GM23338 (cell line): ENCODE results near the gene SNRPA. TPM values are rescaled to one million over a fixed set of nuclear protein-coding genes. Genes with fewer than 3 reads are reported as not detected.

Experiments
- ATAC-seq: fragments of 200-7000 bp; cut with Tn5 transposase; 3 replicates; pipeline ENCODE4 v1.9.1; 2020
- DNase-seq: peaks from one replicate; pipeline ENCODE4 v3.0.0-alpha.2; 2015; ENCODE audit warnings: low spot score
- H2AFZ ChIP-seq: fragments of 200-600 bp; sonication (generic); 2 replicates; pipeline ENCODE4 v1.8.0; 2016; ENCODE audit warnings: antibody characterized with exemption, mild to moderate bottlenecking, moderate library complexity
- H3F3A ChIP-seq: fragments of 200-600 bp; sonication (generic); replicated peaks from 2 replicates; pipeline ENCODE4 v1.8.0; 2017; ENCODE audit warnings: antibody characterized with exemption, mixed run types, low read depth
- H3K27ac ChIP-seq: fragments of 200-600 bp; sonication (generic); 2 replicates; pipeline ENCODE4 v1.6.1; 2016; ENCODE audit warnings: low read depth
- H3K27me3 ChIP-seq: fragments of 200-600 bp; sonication (generic); 2 replicates; pipeline ENCODE4 v1.8.0; 2016; ENCODE audit warnings: mild to moderate bottlenecking, mixed run types, moderate library complexity; ENCODE audit not compliant: insufficient read depth
- H3K36me3 ChIP-seq: fragments of 200-600 bp; sonication (generic); 2 replicates; pipeline ENCODE4 v1.8.0; 2016; ENCODE audit warnings: mild to moderate bottlenecking; ENCODE audit not compliant: insufficient read depth
- H3K4me1 ChIP-seq: fragments of 200-600 bp; sonication (generic); 2 replicates; pipeline ENCODE4 v1.8.0; 2016; ENCODE audit warnings: mild to moderate bottlenecking, moderate library complexity; ENCODE audit not compliant: insufficient read depth
- H3K4me2 ChIP-seq: fragments of 200-600 bp; sonication (generic); 2 replicates; pipeline ENCODE4 v1.7.1; 2017; ENCODE audit warnings: mixed run types
- H3K4me3 ChIP-seq: fragments of 200-600 bp; sonication (generic); 2 replicates; pipeline ENCODE4 v1.6.1; 2016; ENCODE audit warnings: mixed run types
- H3K79me2 ChIP-seq: fragments of 200-600 bp; sonication (generic); replicated peaks from 2 replicates; pipeline ENCODE4 v1.8.0; 2017; ENCODE audit warnings: mild to moderate bottlenecking; ENCODE audit not compliant: insufficient read depth
- H3K9me2 ChIP-seq: fragments of 200-600 bp; sonication (generic); 2 replicates; pipeline ENCODE4 v1.8.0; 2017; ENCODE audit not compliant: insufficient read depth
- H4K20me1 ChIP-seq: fragments of 200-600 bp; sonication (generic); replicated peaks from 2 replicates; pipeline ENCODE4 v1.8.0; 2017; ENCODE audit warnings: mild to moderate bottlenecking; ENCODE audit not compliant: insufficient read depth
- H3K27ac Mint-ChIP-seq: 2 replicates; pipeline ENCODE4 v1.8.0; 2020; ENCODE audit warnings: inconsistent platforms, mild to moderate bottlenecking, moderate library complexity, mixed read lengths
- H3K27me3 Mint-ChIP-seq: 3 replicates; pipeline ENCODE4 v1.8.0; 2022; ENCODE audit warnings: low read depth, mild to moderate bottlenecking, moderate library complexity, mixed read lengths, inconsistent platforms; ENCODE audit not compliant: insufficient read depth, poor library complexity
- H3K36me3 Mint-ChIP-seq: 3 replicates; pipeline ENCODE4 v1.8.0; 2021; ENCODE audit warnings: low read depth, mild to moderate bottlenecking, inconsistent platforms, moderate library complexity, mixed read lengths
- H3K4me1 Mint-ChIP-seq: 3 replicates; pipeline ENCODE4 v1.8.0; 2020; ENCODE audit warnings: mild to moderate bottlenecking, inconsistent platforms, mixed read lengths
- H3K4me3 Mint-ChIP-seq: 3 replicates; pipeline ENCODE4 v1.8.0; 2021; ENCODE audit warnings: moderate library complexity, mild to moderate bottlenecking, inconsistent platforms, mixed read lengths
- H3K9me3 Mint-ChIP-seq: 3 replicates; pipeline ENCODE4 v1.8.0; 2020; ENCODE audit warnings: moderate library complexity, mild to moderate bottlenecking, inconsistent platforms, mixed read lengths
- CTCF ChIP-seq, 2 experiments: fragments of 200-600 bp in 1 of 2; sonication (generic) in 1 of 2; conservative IDR thresholded peaks; 2 replicates each; pipeline versions ENCODE4 v1.5.1 to v1.6.1; 2016 to 2017; ENCODE audit warnings: antibody characterized with exemption in 2 of 2, low read depth in 2 of 2, mild to moderate bottlenecking in 2 of 2, moderate library complexity in 1 of 2
- EZH2 ChIP-seq: fragments of 200-600 bp; sonication (generic); IDR thresholded peaks from one replicate; pipeline ENCODE4 v1.8.0; 2017; ENCODE audit warnings: antibody characterized with exemption, mild to moderate bottlenecking, low read depth; ENCODE audit not compliant: unreplicated experiment
- JUNB ChIP-seq: IDR thresholded peaks from one replicate; pipeline ENCODE4 v1.6.1; 2016; ENCODE audit warnings: antibody characterized with exemption; ENCODE audit not compliant: unreplicated experiment
- POLR2AphosphoS5 ChIP-seq: IDR thresholded peaks from 2 replicates; pipeline ENCODE4 v1.6.1; 2016; ENCODE audit warnings: antibody characterized with exemption, low read depth
- STAT1 ChIP-seq: IDR thresholded peaks from one replicate; pipeline ENCODE4 v1.6.1; 2016; ENCODE audit warnings: antibody characterized with exemption; ENCODE audit not compliant: unreplicated experiment
- polyA plus RNA-seq: library from polyadenylated mRNA; unstranded; fragments of >200 nt; fragmentation: Nextera tagmentation; extraction: Ambion mirVana; gene quantifications from 2 replicates; pipeline ENCODE4 v1.2.1, GENCODE V29; 2016
- total RNA-seq: library from RNA; depleted of rRNA; stranded (reverse); fragments of >200 nt; shearing (Covaris generic); gene quantifications from 2 replicates; pipeline ENCODE4 v1.2.3, GENCODE V29; 2014
- TF ChIP-seq, protein P1 (sequence below): IDR thresholded peaks from one replicate; pipeline ENCODE4 v1.6.1; 2018; ENCODE audit warnings: antibody characterized with exemption; ENCODE audit not compliant: unreplicated experiment
- TF ChIP-seq, protein P2 (sequence below): IDR thresholded peaks from 2 replicates; pipeline ENCODE4 v1.6.1; 2016; ENCODE audit warnings: antibody characterized with exemption

The SNRPA gene
- total and polyA plus RNA-seq, 2 experiments from 2014 or later: 295 to 326 TPM

- Histone ChIP-seq H4K20me1 (no peaks in the 10 kb centered on the region), H3K36me3 (peaks cover under 1% of the 10 kb centered on the region; the same call in 1 of the 2 replicates), H2AFZ (no peak overlapping the region), H3K79me2 (no peaks in the 10 kb centered on the region), H3K4me2 (no peak overlapping the region), H3F3A (no peaks in the 10 kb centered on the region), H3K27ac (no peak overlapping the region), H3K4me3 (no peak overlapping the region), H3K27me3 (no peaks in the 10 kb centered on the region), H3K9me2 (no peaks in the 10 kb centered on the region), H3K4me1 (no peaks in the 10 kb centered on the region; the same call in 1 of the 2 replicates)
- Mint-ChIP-seq H3K9me3 (0 out of 3 replicates have a peak, but pooled peaks cover 3% of the 10 kb centered on the region), H3K27ac (peak overlapping the region; percentile 44; the same call in 1 of the 2 replicates), H3K4me3 (no peak overlapping the region), H3K4me1 (peaks cover 5% of the 10 kb centered on the region; the same call in 2 of the 3 replicates), H3K27me3 (peaks cover 17% of the 10 kb centered on the region), H3K36me3 (peaks cover 37% of the 10 kb centered on the region)
- TF ChIP-seq EZH2 (no peak), JUNB (no peak)
- no peak for ATAC-seq
- no peak for DNase-seq
Measured at GRCh38 chr19:40739030-40739839, 11.8 kb upstream of the SNRPA start.

DNA sequence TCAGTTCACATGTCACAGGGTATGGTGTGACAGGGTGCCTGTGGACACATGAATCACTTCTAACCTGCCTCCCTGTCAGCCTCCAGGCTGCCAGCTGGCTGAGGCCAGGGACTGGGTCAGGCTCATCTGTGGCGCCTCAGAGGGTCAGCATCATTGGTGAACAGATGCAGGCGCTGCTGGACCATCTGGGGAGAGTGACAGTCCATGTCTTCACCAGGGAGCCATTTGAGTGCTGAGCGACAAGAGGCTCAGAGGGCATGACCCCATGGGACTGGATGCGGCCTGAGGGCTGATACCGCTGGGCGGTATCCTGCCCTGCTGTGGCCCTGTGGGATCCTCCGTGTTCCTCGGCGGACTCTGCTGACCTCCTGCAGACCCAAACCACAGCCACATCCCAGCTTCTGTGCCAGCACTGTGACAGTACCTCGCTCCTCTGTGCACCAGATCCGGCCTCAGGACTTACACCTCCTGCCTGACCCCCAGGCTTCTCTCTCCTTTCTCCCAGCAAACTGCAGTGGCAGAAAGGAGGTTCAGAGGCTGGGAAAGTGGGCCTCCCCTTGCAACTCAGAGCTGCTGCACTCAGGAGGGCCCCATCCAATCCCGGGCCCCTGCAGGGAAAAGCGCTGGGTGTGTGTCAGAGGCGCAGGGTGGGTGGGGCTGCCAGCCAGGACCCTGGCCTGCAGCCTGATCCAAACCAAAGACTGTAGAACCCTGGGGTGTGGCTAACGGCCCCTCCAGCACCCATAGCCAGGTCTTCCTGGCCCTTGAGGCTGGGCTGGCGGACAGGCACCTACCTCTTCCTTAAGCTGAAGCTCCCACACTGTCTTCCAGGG is 10.9 kb upstream of the SNRPA start:
- TF ChIP-seq POLR2AphosphoS5 (no peak), CTCF (conservative IDR thresholded peaks at IDR 0.05; ENCODE audit: low read depth in 2 of 2) (no peak)
- Mint-ChIP-seq H3K4me1 (peaks cover 11% of the 10 kb centered on the region), H3K27ac (peak overlapping the region; percentile 44; the same call in 1 of the 2 replicates)

GRCh38 chr19:40740747-40741146 is 10.3 kb upstream of the SNRPA start:
- H3K79me2 ChIP-seq: no peaks in the 10 kb centered on the region
- ATAC-seq (no peak), DNase-seq (no peak)
- H3K27me3 Mint-ChIP-seq: peaks cover 19% of the 10 kb centered on the region
- H3K4me1 ChIP-seq: peaks cover 10% of the 10 kb centered on the region
- H3K4me1 Mint-ChIP-seq: peaks cover 15% of the 10 kb centered on the region
- no peak overlapping the region for H3K4me2 ChIP-seq
- H3K27ac ChIP-seq: 0 out of 2 replicates have a peak overlapping the region, but pooled peaks have one; percentile 53
- H3K4me3 ChIP-seq: no peak overlapping the region
- H3K9me2 ChIP-seq: no peaks in the 10 kb centered on the region
- TF ChIP-seq, protein P1, sequence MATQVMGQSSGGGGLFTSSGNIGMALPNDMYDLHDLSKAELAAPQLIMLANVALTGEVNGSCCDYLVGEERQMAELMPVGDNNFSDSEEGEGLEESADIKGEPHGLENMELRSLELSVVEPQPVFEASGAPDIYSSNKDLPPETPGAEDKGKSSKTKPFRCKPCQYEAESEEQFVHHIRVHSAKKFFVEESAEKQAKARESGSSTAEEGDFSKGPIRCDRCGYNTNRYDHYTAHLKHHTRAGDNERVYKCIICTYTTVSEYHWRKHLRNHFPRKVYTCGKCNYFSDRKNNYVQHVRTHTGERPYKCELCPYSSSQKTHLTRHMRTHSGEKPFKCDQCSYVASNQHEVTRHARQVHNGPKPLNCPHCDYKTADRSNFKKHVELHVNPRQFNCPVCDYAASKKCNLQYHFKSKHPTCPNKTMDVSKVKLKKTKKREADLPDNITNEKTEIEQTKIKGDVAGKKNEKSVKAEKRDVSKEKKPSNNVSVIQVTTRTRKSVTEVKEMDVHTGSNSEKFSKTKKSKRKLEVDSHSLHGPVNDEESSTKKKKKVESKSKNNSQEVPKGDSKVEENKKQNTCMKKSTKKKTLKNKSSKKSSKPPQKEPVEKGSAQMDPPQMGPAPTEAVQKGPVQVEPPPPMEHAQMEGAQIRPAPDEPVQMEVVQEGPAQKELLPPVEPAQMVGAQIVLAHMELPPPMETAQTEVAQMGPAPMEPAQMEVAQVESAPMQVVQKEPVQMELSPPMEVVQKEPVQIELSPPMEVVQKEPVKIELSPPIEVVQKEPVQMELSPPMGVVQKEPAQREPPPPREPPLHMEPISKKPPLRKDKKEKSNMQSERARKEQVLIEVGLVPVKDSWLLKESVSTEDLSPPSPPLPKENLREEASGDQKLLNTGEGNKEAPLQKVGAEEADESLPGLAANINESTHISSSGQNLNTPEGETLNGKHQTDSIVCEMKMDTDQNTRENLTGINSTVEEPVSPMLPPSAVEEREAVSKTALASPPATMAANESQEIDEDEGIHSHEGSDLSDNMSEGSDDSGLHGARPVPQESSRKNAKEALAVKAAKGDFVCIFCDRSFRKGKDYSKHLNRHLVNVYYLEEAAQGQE: no peak
- TF ChIP-seq POLR2AphosphoS5 (0 out of 2 replicates have a peak, but pooled peaks have one; percentile 4), STAT1 (no peak)
- TF ChIP-seq, protein P2, sequence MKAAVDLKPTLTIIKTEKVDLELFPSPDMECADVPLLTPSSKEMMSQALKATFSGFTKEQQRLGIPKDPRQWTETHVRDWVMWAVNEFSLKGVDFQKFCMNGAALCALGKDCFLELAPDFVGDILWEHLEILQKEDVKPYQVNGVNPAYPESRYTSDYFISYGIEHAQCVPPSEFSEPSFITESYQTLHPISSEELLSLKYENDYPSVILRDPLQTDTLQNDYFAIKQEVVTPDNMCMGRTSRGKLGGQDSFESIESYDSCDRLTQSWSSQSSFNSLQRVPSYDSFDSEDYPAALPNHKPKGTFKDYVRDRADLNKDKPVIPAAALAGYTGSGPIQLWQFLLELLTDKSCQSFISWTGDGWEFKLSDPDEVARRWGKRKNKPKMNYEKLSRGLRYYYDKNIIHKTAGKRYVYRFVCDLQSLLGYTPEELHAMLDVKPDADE: no peak
- 0 out of 3 replicates have a peak, but pooled peaks cover 3% of the 10 kb centered on the region for H3K9me3 Mint-ChIP-seq
- peaks cover 26% of the 10 kb centered on the region for H3K36me3 Mint-ChIP-seq
- H3F3A ChIP-seq: no peaks in the 10 kb centered on the region
- H3K4me3 Mint-ChIP-seq: no peak overlapping the region
- 0 out of 2 replicates have a peak overlapping the region, but pooled peaks have one; percentile 66 for H3K27ac Mint-ChIP-seq
- H3K27me3 ChIP-seq: no peaks in the 10 kb centered on the region
- no peaks in the 10 kb centered on the region for H4K20me1 ChIP-seq
- no peaks in the 10 kb centered on the region for H3K36me3 ChIP-seq
- no peak overlapping the region for H2AFZ ChIP-seq

More for the DNA sequence above, 10.9 kb upstream of the SNRPA start:
- Histone ChIP-seq H3K79me2 (no peaks in the 10 kb centered on the region), H2AFZ (no peak overlapping the region), H3K27me3 (no peaks in the 10 kb centered on the region), H3K4me1 (peaks cover 4% of the 10 kb centered on the region; the same call in 1 of the 2 replicates), H3K4me2 (no peak overlapping the region), H3K4me3 (no peak overlapping the region), H4K20me1 (no peaks in the 10 kb centered on the region), H3K9me2 (no peaks in the 10 kb centered on the region), H3K27ac (no peak overlapping the region), H3K36me3 (no peaks in the 10 kb centered on the region), H3F3A (no peaks in the 10 kb centered on the region)
- Mint-ChIP-seq H3K27me3 (peaks cover 15% of the 10 kb centered on the region), H3K36me3 (peaks cover 33% of the 10 kb centered on the region), H3K4me3 (no peak overlapping the region), H3K9me3 (0 out of 3 replicates have a peak, but pooled peaks cover 3% of the 10 kb centered on the region)
- ATAC-seq (no peak), DNase-seq (no peak)
